CD4-positive, alpha-beta T cell treated with Interleukin-10 for 1 hour (primary cell): ENCODE results near the gene OMG.

Experiments used
- DNase-seq: peaks from one replicate; pipeline ENCODE4 v3.0.0-alpha.2; 2020

Gene OMG

GRCh38 chr17:31261601-31262000 lies 35.4 kb downstream of the OMG start:
- DNase-seq, result no peak

- no peak for DNase-seq
These were observed 36.9 kb downstream of the OMG start for GRCh38 chr17:31260151-31260550.

- DNase-seq, result no peak
These were observed 40.1 kb downstream of the OMG start for GRCh38 chr17:31256936-31257335.

- no peak for DNase-seq
These were observed 42.4 kb downstream of the OMG start for GRCh38 chr17:31254654-31255053.

GRCh38 chr17:31252741-31253140 lies 44.3 kb downstream of the OMG start:
- no peak for DNase-seq

GRCh38 chr17:31251970-31252328 lies 45.1 kb downstream of the OMG start:
- no peak for DNase-seq

GRCh38 chr17:31251105-31251969 lies 45.7 kb downstream of the OMG start:
- no peak for DNase-seq

DNA sequence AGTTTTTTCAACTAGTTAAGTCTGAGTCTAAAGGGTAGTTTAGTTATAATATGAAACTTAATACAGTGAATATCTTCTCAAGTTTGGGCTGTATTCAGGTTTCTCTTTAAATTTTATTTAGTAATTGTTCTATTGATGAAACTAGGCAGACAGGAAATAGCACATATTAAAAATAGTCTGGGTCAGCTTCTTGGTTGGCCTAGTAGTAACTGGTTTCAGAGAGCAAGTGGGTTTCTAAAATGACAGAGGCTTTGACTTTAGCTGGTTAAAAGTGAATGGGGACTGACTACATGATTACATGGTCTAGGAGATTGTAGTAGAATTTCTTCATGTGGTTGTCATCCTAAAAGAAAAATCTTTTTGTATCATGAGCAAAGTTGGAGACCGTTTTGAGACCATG lies 46.8 kb downstream of the OMG start:
- no peak for DNase-seq

GRCh38 chr17:31249835-31250141 lies 47.3 kb downstream of the OMG start:
- DNase-seq, result no peak

- DNase-seq, result no peak
These were observed 47.8 kb downstream of the OMG start for GRCh38 chr17:31248986-31249834.
